Activated CD8-positive, alpha-beta memory T cell treated with anti-CD3 and anti-CD28 coated beads for 36 hours (primary cell): ENCODE results near the gene TLR5. TPM values are rescaled to one million over a fixed set of nuclear protein-coding genes. Genes with fewer than 3 reads are reported as not detected.

Source experiments
- CTCF ChIA-PET: fragments of 350-600 bp; sonication (Branson Sonifier 250); formaldehyde crosslinking; loops from one replicate; lab custom pipeline; 2021; ENCODE audit warnings: antibody characterized with exemption; lab: Charles Lee
- POLR2A ChIA-PET: fragments of 350-600 bp; sonication (Branson Sonifier 250); formaldehyde crosslinking; loops from one replicate; lab custom pipeline; 2021; ENCODE audit warnings: antibody characterized with exemption; lab: Charles Lee
- total RNA-seq, 2 experiments: library from RNA; stranded (reverse); gene quantifications; one replicate each; pipeline ENCODE4 v1.2.3, GENCODE V29; 2021

Gene TLR5
- total RNA-seq, 2 experiments from 2014 or later, result 0.21 to 0.23 TPM

- ChIA-PET CTCF (interaction anchor here (0.7 to 2.0 kb wide), 4 partner anchors 8 to 41 kb away, joined by 3 to 6 read pairs (median 4); no protein-coding TSS in a partner anchor), POLR2A (no interaction called here)
Observed at GRCh38 chr1:223129229-223129901, 13.7 kb downstream of the TLR5 start.

DNA sequence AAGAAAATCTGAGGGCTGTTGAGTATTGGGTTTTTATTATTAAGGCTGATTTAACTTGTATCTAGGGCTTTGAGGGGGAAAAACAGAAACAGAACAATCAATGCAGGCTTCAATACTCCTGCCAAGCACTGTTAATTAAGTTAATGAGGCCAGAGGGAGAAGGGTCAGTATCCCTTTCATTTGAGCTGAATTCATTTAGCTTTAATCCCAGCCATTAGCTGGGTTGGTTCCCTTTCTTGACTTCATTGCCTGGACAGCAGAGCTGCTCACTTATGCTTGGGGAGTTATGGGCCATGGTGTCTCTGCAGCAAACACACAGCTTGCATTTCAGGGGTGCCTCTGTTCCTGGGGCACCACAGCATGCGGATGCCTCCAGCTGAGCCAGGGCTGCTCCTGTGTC is 16.3 kb downstream of the TLR5 start:
- CTCF ChIA-PET, result no interaction called here

GRCh38 chr1:223125766-223126165 is 17.3 kb downstream of the TLR5 start:
- CTCF ChIA-PET, result interaction anchor here (3.7 kb wide), 1 partner anchor 8 kb away, joined by 33 read pairs; no protein-coding TSS in a partner anchor
- POLR2A ChIA-PET, result interaction anchor here (0.5 kb wide), 1 partner anchor 60 kb away, joined by 3 read pairs; no protein-coding TSS in a partner anchor

More for the DNA sequence above, 16.3 kb downstream of the TLR5 start:
- POLR2A ChIA-PET, result no interaction called here

GRCh38 chr1:223123011-223123610 is 19.9 kb downstream of the TLR5 start:
- POLR2A ChIA-PET, result no interaction called here
- CTCF ChIA-PET, result interaction anchor here (0.6 to 3.7 kb wide), 12 partner anchors 9 to 563 kb away, joined by 3 to 33 read pairs (median 3); partner anchors contain the start of gene TLR5

DNA sequence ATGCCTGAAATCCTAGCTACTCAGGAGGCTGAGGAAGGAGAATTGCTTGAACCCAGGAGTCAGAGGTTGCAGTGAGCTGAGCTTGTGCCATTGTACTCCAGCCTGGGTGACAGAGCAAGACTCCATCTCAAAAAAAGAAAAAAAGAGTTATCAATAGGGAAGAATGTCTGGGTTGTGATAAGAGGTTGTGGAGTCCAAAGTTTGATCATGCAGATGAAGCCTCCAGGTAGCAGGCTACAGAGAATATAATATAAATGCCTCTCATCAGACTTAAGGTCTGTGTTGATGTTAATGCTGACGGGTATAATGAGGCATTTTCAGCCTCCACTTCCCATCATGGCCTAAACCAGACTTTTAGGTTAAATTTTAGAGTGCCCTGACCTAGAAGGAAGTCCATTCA is 24.6 kb downstream of the TLR5 start:
- ChIA-PET POLR2A (no interaction called here), CTCF (no interaction called here)

GRCh38 chr1:223116950-223117349 is 26.1 kb downstream of the TLR5 start:
- CTCF ChIA-PET, result no interaction called here
- POLR2A ChIA-PET, result no interaction called here

DNA sequence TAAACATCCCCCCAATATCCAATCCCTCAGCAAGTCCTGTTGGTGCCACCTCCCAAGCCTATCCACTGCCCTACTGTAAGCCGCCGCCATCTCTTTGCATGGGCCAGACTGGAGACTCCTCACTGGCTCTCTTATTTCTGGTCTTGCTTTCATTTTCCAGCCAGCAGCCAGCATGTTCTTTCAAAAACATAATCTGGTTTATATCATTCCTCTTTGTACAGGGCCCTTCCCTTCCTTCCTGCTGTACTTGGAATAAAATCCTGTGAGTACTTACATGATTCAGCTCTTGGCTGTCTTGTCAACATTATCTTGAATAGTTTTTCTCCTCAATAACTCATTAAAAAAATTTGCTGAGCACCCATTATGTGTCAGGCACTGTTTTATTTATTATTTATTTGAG is 28.2 kb downstream of the TLR5 start:
- CTCF ChIA-PET, result interaction anchor here (1.7 kb wide), 1 partner anchor 9 kb away, joined by 6 read pairs; no protein-coding TSS in a partner anchor
- POLR2A ChIA-PET, result no interaction called here

DNA sequence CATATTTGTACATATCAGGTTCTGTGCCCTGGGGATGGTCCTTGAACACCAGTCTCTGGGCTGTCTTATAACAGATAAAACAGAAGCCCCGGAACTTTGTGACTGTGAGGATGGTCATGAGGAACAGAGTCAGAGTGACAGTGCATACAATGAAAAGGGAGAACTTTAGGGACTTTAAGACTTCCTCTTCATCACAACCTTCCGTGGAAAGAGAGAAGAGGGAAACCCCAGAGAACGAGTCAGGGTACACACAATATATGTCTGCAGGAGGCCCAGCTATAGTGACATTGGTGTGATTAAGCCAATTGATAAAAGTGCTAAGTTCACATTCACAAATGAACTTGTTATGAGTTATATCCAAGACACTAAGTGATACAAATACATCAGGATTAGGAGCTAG is 32.1 kb downstream of the TLR5 start:
- ChIA-PET CTCF (no interaction called here), POLR2A (no interaction called here)

DNA sequence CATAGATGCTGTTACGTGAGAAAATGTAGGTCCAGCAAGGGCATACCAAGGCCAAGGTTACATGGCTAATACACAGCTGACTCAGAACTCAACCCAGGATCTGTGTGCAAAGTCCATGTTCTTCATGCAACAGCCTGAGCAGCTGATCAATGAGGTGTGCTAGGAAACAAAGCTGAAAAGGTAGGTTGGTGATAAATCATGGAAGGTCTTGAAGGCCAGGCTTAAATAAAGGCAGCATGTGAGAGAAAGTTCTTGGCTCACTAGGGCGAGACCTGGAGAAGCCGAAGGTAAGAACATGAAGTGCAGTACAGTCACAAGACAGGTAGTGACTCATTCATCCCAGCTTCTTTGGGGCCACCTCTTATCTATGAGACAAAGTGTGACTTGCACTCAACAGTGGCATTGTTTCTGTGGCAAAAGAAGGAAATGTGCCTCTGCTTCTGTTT is 33.4 kb downstream of the TLR5 start:
- CTCF ChIA-PET, result interaction anchor here (1.5 kb wide), 1 partner anchor 24 kb away, joined by 4 read pairs; no protein-coding TSS in a partner anchor

DNA sequence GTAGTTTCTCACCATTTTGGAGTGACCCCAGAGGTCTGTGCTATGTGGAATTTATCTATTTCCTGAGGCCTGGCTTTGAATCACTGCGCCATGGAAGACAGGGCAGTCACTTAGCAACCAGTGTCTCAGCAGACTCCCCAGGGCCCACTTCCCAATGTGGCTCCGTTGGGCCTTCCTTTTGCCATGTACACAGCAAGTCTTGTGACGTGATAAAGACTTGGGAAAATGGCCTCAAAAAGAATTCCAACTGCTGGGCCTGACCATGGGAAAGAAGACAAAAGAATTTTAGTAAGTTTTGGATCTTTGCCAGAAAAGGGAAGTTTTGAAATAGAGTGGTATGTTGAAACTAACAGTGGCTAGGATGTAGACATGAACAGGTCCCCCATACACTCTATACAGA is 36.2 kb downstream of the TLR5 start:
- ChIA-PET POLR2A (no interaction called here), CTCF (no interaction called here)

More for the DNA sequence above, 33.4 kb downstream of the TLR5 start:
- POLR2A ChIA-PET, result no interaction called here

DNA sequence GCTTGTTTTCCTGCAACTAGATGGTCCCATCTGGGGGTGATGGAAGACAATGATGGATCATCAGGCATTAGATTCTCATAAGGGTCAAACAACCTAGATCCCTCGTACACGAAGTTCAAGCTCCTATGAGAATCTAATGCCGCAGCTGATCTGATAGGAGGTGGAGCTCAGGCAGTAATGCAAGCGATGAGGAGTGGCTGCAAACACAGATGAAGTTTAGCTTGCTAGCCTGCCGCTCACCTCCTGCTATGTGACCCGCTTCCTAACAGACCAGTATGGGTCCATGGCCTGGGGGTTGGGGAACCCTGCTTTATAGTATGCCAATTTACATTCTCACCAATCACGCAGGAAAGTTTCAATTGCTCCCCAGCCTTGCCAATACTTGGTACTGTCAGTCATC is 37.5 kb downstream of the TLR5 start:
- CTCF ChIA-PET, result no interaction called here
- POLR2A ChIA-PET, result no interaction called here

DNA sequence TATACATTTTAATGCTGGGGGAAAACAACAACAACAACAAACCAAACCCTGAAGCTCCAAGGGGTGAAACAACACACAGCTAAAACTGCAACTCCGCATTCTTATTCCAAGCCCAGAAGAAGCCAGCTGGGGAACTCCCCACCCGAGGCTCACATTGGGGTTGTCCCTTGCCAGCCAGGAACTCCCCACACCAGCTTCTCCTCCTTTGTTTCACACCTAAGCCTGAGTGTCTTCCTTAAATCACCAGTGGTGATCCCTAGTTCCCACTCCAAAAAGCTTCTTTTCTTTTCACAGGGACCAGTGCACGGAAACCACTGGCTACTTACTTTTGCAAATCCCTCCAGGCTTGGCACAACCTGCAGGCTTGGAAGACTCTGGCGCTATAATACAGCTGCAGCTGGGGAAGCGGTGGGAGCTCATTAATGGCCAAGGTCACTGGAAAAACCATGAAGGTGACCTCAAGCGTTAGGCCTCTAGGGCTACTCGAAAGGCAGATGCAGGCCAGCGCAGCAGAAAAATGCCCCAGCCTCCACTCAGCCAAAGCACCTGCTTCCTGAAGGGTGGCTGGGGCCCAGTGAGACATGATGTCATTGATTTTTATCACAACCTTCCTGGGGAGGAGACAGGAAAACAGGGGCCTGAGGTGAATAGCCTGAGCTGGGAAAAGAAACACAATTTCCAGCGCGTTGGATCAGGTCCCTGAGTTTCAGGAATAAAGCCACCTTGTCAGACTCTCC is 40.1 kb downstream of the TLR5 start:
- ChIA-PET CTCF (interaction anchor here (0.7 kb wide), 1 partner anchor 21 kb away, joined by 3 read pairs; no protein-coding TSS in a partner anchor), POLR2A (no interaction called here)

DNA sequence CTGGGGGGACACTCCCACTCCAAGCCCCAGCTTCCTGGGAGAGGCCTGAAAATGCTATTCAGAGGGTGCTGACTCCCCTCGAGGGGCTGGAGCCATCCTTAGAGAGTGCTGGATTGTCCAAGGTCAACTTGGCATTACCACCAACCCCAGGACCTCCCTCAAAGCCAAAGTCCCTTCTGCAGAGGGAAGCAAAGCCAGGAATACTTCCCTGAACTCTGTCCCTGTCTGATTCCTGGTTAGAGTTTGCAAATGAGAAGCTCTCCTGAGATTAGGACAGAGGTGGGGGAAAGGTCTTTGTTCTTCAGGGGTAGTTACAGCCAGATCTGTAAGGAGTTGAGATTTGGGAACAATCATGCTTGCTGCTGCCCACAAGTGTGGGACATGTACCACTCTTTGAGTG is 45.3 kb downstream of the TLR5 start:
- ChIA-PET CTCF (no interaction called here), POLR2A (no interaction called here)

DNA sequence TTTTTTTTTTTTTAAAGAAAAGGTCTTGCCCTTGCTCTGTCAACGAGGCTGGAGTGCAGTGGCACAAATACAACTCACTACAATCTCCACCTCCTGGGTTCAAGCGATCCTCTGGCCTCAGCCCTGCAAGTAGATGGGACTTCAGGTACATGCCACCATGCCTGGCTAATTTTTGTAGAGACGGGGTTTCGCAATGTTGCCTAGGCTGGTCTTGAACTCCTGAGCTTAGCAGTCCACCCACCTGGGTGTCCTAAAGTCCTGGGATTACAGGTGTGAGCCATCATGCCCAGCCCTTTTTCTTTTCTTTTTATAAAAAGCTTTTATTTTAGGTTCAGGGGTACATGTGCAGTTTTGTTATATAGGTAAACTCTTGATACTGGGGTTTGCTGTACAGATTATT is 47.2 kb downstream of the TLR5 start:
- CTCF ChIA-PET, result interaction anchor here (0.7 kb wide), 1 partner anchor 23 kb away, joined by 3 read pairs; no protein-coding TSS in a partner anchor

GRCh38 chr1:223091896-223092295 is 51.2 kb downstream of the TLR5 start:
- ChIA-PET POLR2A (no interaction called here), CTCF (no interaction called here)

More for the DNA sequence above, 47.2 kb downstream of the TLR5 start:
- POLR2A ChIA-PET, result no interaction called here

DNA sequence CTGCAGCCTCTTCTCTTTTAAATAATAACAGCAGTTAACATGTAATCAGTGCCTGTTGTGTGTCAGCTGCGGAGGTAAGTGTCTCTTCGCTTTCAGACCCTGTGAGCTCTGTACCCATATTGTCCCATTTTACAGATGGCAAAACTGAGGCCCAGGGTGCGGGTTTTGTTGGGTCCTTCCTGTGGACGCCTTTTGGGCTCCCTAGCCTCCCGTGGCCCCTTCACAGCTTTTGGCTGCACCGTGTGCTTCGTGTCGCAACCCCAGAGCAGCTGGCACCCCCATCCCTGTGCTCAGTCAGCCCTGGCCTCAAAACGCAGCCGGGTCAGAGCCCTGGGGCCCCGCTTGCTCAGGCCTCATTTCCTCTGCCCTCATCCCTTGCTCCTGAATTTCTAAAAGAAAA is 53.8 kb downstream of the TLR5 start:
- ChIA-PET POLR2A (no interaction called here), CTCF (interaction anchor here (1.0 to 1.4 kb wide), 5 partner anchors 35 to 296 kb away, joined by 3 to 4 read pairs (median 4); no protein-coding TSS in a partner anchor)

DNA sequence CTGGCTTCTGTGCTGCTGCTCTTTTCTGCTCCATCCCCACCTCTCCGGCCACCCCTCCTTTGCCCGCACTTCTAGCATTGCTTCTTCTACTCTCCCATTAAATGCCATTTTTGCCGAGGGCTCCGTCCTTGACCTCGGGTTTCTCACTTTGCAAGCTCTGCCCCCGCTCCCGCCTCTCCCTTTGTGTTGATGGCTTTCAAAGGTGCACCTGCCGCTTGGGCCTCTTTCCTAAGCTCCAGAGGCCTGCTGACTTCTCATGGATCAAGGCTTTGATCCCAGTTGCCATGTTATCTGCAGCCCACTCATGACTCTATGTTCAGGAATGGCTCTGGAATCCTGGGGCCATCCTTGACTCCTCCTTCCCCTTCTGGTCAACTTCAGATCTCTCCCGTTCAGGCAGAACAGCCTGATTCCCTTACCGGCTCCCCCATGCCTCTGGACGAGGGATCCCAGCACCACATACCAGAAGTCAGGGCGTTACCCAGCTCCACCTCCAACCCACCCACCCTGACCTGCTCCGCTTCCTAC is 54.3 kb downstream of the TLR5 start:
- POLR2A ChIA-PET, result no interaction called here

DNA sequence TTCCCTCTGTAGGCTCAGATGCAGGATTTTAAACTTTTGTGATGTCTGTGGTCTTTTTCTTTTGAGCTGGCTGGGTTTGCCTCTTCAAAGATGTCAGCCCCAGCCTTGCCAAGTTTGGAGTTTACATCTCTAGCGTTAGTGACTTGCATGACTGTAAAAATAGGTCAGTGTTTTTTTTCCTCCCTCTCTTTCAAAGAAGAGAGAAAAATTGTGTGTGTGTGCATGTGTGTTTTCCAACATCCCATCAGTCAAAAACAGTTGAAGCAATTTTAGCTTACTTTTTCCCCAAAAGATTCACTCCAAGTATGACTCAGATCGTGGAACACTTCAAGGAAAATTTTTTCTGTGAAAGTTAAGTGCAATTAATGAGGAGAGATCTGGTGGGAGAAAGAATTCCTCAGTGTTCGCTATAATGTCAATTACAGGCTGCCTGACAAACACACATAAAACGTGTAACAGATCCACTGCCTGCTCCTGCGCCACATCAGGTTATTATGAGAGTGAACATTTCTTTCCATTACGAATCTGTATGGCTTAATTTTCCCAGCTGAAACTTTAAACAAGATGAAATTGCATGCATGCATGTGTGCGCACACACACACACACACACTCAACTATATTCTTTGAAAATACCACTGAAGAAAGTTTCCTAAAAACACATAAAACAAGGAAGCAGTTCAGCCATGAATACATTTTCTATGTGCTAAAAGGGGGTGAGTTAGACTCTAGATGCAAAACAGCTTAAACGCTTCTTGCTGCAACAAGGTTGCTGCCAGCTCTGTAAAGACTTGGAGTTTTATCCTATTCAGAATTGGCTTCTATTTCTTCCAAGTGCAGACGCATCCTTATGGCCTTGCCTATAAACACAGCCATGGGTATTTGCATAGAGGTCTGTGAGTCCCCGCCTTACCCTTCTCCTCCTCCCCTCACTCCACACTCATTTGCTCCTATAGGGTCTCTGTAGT is 55.5 kb downstream of the TLR5 start:
- CTCF ChIA-PET, result interaction anchor here (0.5 to 1.2 kb wide), 3 partner anchors 42 to 373 kb away, joined by 3 read pairs; no protein-coding TSS in a partner anchor
- POLR2A ChIA-PET, result no interaction called here

More for the DNA sequence above, 54.3 kb downstream of the TLR5 start:
- CTCF ChIA-PET, result interaction anchor here (1.2 to 1.4 kb wide), 2 partner anchors 36 to 41 kb away, joined by 3 to 4 read pairs; no protein-coding TSS in a partner anchor
